GM21515 (cell line): Measurements from ENCODE around the gene EIF2D.
"Not testable (repeated sequence)": the region's sequence is repeated elsewhere in the genome, so short reads cannot be mapped to it uniquely, and the experiment has no call there.

Experiments used
- ATAC-seq: cut with Tn5 transposase; IDR thresholded peaks from one replicate; pipeline ENCODE4 v1.9.1; 2021; ENCODE audit not compliant: unreplicated experiment

EIF2D gene

GRCh38 chr1:206612129-206612876 is at the start of gene EIF2D:
EIF2D (minus strand) TSS chr1:206612465; CDS start chr1:206612342, 123 bp downstream.
- ATAC-seq: peak; percentile 89

DNA sequence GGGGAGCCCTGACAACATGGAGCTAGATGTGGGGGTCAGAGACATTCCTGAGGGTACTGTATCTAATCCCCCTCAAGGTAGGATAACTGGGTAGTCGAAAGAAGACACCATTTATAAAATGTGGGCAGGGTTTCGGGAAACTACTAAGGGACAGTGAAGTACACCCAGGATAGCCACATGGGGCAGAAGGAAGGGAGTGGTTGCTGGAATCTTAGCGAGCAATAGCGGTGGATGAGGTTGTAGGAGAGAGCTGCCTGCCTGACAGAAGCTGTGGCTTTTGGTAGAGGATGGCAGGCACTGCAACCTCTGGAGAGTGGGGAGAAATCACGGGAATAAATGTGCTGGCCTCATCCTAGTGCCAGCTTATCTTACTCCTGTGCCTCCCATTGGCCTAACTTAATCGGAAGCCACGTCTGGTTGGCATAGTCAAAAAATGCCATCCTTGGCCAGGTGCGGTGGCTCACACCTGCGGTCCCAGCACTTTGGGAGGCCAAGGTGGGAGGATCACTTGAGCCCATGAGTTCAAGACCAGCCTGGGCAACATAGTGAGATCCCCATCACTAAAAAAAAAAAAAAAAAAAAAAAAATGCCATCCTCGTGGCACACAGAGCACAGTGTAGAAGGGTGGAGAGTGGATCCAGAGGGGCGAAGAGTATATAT is 49.0 kb upstream of the EIF2D start:
- ATAC-seq: no peak

- ATAC-seq: no peak
These were observed 47.9 kb upstream of the EIF2D start for GRCh38 chr1:206660136-206660535.

DNA sequence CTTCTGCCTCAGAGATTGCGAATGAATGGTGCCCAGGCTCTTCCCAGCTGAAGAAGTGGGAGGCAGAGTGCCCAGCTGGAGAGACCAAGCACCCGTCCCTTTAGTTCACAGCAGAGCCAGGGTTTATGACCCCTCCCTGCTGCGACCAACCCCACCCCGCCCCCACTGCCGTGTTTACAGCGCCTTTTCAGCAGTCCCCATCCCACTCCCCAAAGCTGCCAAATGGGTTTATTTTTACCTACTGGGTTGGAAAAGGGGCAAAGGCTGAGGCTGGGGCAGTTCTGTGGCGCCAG is 46.7 kb upstream of the EIF2D start:
- ATAC-seq: no peak

- no peak for ATAC-seq
These were observed 46.2 kb upstream of the EIF2D start for GRCh38 chr1:206658264-206658980.

DNA sequence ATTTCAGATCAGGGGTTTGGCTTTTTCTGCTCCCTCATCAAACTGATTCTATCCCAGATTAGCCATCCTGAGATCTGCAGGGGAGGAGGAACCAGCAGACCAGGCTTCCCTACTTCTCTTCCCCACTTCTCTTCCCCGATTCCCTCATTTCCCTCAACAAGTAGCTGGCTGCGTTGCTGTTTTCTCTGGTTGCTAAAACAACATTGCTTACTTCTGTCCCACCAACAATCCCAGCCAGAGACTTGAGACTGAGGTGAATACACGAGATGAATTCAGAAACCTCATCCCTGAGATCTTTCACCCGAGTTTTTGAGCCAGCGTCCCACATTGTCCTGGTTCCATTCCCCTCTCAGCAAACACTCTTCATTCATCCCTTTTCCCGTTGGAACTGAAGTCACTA is 45.5 kb upstream of the EIF2D start:
- ATAC-seq: no peak

- ATAC-seq: no peak
These were observed 44.7 kb upstream of the EIF2D start for GRCh38 chr1:206656936-206657335.

DNA sequence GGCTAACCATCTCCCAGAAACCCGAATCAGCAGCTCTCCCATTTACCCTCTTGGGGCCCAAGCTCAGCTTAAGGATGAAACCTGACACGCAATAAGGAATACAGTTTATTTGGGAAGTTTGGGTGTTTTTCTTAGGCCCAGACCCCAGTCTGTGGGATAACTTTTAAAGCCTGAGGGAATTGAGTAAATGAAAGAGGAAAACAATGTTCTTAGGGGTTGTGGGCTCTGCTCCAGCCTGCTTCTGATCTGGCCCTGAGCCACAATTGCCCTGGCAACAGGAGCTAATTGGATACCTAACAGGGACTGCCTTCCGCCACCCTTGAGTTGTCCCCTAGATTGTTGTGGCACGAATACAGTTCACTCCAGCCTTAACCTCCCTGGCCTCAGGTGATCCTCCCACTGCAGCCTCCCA is 43.2 kb upstream of the EIF2D start:
- ATAC-seq: no peak

DNA sequence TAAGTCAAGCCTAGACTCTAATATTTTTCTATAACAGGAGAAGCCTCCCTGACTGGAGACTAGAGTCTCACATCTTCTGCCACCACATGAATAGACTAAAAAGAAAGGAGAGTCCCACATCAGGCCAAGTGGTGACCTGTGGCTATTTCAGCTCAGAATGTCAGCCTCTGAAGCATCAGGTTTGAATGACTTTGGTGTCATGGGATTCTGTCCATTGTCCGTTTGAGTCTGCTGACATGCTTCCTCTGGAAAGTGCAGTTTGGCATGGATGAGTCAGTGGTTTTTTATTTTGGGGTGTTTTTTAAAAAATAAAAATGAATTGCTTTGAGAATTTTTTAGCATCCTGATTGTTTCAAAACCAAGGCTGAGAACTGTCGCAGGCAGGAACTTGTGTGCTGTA is 42.6 kb upstream of the EIF2D start:
- ATAC-seq: no peak

GRCh38 chr1:206653715-206654459 is 41.6 kb upstream of the EIF2D start:
- ATAC-seq: no peak

GRCh38 chr1:206651958-206652890 is 40.0 kb upstream of the EIF2D start:
- ATAC-seq: no peak

DNA sequence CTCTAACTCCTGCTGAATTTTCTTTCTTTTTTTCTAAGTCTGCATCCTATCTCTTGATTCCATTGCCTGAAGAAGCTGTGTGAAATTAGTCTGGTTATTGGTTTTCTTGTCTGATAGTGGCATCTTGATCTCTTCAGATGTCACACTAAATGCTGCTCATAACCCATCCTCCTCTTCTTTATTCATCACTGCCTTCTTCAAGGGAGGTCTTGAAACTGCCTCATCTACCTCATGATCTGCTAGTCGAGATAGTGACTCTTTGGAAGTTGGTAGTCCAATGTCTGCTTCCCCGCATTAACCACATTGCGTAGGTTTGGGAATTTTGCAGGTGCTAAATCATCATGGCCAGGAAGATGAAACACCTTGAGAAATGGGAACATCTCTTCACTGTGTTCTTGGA is 38.7 kb upstream of the EIF2D start:
- no peak for ATAC-seq

DNA sequence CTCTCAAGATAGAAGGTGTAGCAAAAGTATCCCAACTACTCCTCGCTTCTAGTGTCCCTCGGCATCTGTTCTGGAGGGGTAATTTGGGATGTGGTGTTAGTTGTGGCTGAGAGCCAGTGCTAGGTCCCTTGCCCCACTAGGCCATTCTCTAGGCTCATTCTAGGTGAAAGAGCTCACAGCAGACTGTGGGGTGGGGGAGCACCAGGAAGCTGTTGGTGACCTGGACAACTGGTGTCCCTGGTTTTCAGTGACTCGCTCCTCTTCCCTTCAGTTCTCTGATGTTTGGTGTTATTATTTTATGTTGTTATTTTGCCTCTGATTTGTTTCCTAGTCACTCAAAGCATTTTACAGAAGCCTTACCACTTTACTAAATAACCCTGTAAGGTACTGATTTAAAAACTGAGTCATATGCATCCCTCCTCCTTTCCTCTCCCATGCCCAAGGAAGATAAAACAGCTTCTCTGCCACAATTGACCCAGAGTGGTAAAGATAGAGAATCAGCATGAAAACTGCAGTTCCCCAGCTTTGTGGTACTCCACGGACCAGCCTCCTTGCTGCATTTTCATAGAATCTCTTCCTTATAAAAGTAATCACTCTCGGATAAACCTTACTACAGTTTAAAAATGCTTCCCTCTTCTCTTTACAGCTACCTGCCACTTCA is 37.1 kb upstream of the EIF2D start:
- ATAC-seq: no peak

- no peak for ATAC-seq
These were observed 35.0 kb upstream of the EIF2D start for GRCh38 chr1:206647224-206647623.

- ATAC-seq: no peak
These were observed 34.2 kb upstream of the EIF2D start for GRCh38 chr1:206646504-206646903.

GRCh38 chr1:206643118-206643698 is 30.9 kb upstream of the EIF2D start:
- ATAC-seq: no peak

- not testable (repeated sequence) for ATAC-seq
These were observed 29.8 kb upstream of the EIF2D start for GRCh38 chr1:206642074-206642473.

- ATAC-seq: no peak
These were observed 25.3 kb upstream of the EIF2D start for GRCh38 chr1:206637605-206638004.

DNA sequence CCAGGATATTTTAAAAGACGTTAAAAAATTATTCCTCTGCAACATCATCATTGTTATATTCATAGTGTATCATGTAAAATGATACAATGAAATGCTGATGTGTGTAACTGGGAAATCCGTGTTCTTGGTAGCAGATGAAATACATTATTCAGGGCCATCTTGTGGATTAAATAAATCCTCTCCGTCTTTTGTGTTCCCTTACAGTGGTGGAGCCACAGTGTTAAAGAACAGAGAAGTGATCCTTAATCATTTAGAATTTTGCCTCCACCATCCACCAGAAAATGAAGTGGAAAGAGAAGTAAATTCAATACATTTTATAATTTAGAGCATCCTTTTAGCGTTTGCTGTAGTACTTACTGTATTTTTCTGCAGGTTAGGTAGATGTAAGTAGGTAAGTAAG is 24.4 kb upstream of the EIF2D start:
- no peak for ATAC-seq

GRCh38 chr1:206635978-206636345 is 23.7 kb upstream of the EIF2D start:
- peak; percentile 8 for ATAC-seq
